ENCODE data around the gene ST6GALNAC5.

- TF ChIP-seq ZNF274 (IDR thresholded peaks at IDR 0.05; ENCODE audit: low read depth, low read length) (no peak), SUZ12 (IDR thresholded peaks at IDR 0.05; ENCODE audit: extremely low read depth, insufficient read depth, insufficient read length) (no peak), YY1 (IDR thresholded peaks at IDR 0.05; ENCODE audit: insufficient read depth, insufficient read length) (no peak)
These were observed 237.4 kb downstream of the ST6GALNAC5 start for GRCh38 chr1:77104672-77105071.
